SU-DHL-6 (cell line): ENCODE results near the gene COG5.

Experiments used
- H2AFZ ChIP-seq: fragments of 200-600 bp; sonication (generic); 2 replicates; pipeline ENCODE4 v1.6.1; 2014; ENCODE audit warnings: low read depth, mild to moderate bottlenecking, moderate library complexity, mixed read lengths, antibody characterized with exemption, low read length; ENCODE audit not compliant: severe bottlenecking
- H3F3A ChIP-seq: fragments of 200-600 bp; shearing (Covaris generic); 2 replicates; pipeline ENCODE4 v1.6.0; 2016; ENCODE audit warnings: antibody characterized with exemption, mild to moderate bottlenecking; ENCODE audit not compliant: insufficient read depth
- H3K27ac ChIP-seq: fragments of 200-600 bp; sonication (generic); 2 replicates; pipeline ENCODE4 v1.5.1; 2016; ENCODE audit warnings: low read depth, mild to moderate bottlenecking, low read length, moderate library complexity, mixed read lengths
- H3K27me3 ChIP-seq: fragments of 200-600 bp; sonication (generic), shearing (Covaris generic); 2 replicates; pipeline ENCODE4 v1.6.0; 2014; ENCODE audit warnings: mild to moderate bottlenecking, low read length
- H3K36me3 ChIP-seq: fragments of 200-600 bp; sonication (generic); 2 replicates; pipeline ENCODE4 v1.6.1; 2014; ENCODE audit warnings: mild to moderate bottlenecking, low read length, mixed read lengths
- H3K4me2 ChIP-seq: fragments of 300-600, 200-600 bp; shearing (Covaris generic), sonication (generic); 2 replicates; pipeline ENCODE4 v1.6.0; 2014; ENCODE audit warnings: low read length, low read depth, mild to moderate bottlenecking; ENCODE audit not compliant: poor library complexity, severe bottlenecking
- H3K4me3 ChIP-seq: fragments of 200-600 bp; sonication (generic); 2 replicates; pipeline ENCODE4 v1.5.1; 2014; ENCODE audit warnings: antibody characterized with exemption, low read length, mild to moderate bottlenecking, mixed read lengths; ENCODE audit not compliant: insufficient read depth, poor library complexity, severe bottlenecking
- H3K79me2 ChIP-seq: fragments of 200-600 bp; sonication (generic); 2 replicates; pipeline ENCODE4 v1.6.1; 2014; ENCODE audit warnings: mild to moderate bottlenecking, low read length, moderate library complexity; ENCODE audit not compliant: insufficient read depth
- H3K9ac ChIP-seq: fragments of 200-600 bp; sonication (generic); 2 replicates; pipeline ENCODE4 v1.7.0; 2014; ENCODE audit warnings: mild to moderate bottlenecking, low read length
- H3K9me2 ChIP-seq: fragments of 200-600 bp; sonication (generic); replicated peaks from 2 replicates; pipeline ENCODE4 v1.6.1; 2014; ENCODE audit warnings: low read length; ENCODE audit not compliant: insufficient read depth
- H3K9me3 ChIP-seq: fragments of 200-600 bp; sonication (generic); 2 replicates; pipeline ENCODE4 v1.6.1; 2014; ENCODE audit warnings: low read length, mixed read lengths; ENCODE audit not compliant: insufficient read depth
- H4K20me1 ChIP-seq: fragments of 200-600 bp; sonication (generic); 2 replicates; pipeline ENCODE4 v1.6.1; 2014; ENCODE audit warnings: low read depth, mild to moderate bottlenecking, antibody characterized with exemption, low read length, moderate library complexity, mixed read lengths
- EZH2phosphoT487 ChIP-seq: fragments of 200-600 bp; sonication (generic), shearing (Covaris generic); conservative IDR thresholded peaks from 2 replicates; pipeline ENCODE4 v1.6.1; 2018; ENCODE audit warnings: mild to moderate bottlenecking, antibody characterized with exemption, low read length, moderate library complexity, mixed read lengths
- TF ChIP-seq, protein P1 (sequence below): fragments of 200-600 bp; sonication (generic); IDR thresholded peaks from one replicate; pipeline ENCODE4 v1.5.1; 2017; ENCODE audit warnings: antibody characterized with exemption, mild to moderate bottlenecking, low read length, moderate library complexity; ENCODE audit not compliant: insufficient read depth, poor library complexity, severe bottlenecking

Gene COG5

DNA sequence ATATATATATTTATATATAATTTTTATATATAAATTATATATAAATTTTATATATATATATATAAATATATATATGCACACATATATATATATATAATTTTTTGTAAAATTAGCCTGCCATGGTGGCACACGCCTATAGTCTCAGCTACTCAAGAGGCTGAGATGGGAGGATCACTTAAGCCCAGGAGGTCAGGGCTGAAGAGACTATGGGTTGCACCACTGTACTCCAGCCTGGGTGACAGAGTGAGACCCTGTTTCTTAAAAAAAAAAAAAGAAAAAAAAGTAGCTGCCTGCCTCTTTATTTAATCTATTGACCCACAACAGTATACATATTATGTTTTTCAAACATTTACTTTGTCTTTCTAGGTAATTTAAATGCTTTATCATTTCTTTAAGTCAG lies 35.5 kb upstream of the COG5 start:
- Histone ChIP-seq H3F3A (peaks cover 10% of the 10 kb centered on the region; the same call in 1 of the 2 replicates), H2AFZ (no peak overlapping the region), H3K36me3 (peaks cover 25% of the 10 kb centered on the region; the same call in 1 of the 2 replicates), H3K9ac (no peak overlapping the region), H3K4me3 (no peak overlapping the region), H3K27me3 (no peaks in the 10 kb centered on the region), H3K79me2 (no peaks in the 10 kb centered on the region), H3K27ac (no peak overlapping the region), H4K20me1 (no peaks in the 10 kb centered on the region), H3K9me2 (no peaks in the 10 kb centered on the region), H3K9me3 (no peaks in the 10 kb centered on the region), H3K4me2 (no peak overlapping the region)
- TF ChIP-seq EZH2phosphoT487, result no peak
- TF ChIP-seq, protein P1, sequence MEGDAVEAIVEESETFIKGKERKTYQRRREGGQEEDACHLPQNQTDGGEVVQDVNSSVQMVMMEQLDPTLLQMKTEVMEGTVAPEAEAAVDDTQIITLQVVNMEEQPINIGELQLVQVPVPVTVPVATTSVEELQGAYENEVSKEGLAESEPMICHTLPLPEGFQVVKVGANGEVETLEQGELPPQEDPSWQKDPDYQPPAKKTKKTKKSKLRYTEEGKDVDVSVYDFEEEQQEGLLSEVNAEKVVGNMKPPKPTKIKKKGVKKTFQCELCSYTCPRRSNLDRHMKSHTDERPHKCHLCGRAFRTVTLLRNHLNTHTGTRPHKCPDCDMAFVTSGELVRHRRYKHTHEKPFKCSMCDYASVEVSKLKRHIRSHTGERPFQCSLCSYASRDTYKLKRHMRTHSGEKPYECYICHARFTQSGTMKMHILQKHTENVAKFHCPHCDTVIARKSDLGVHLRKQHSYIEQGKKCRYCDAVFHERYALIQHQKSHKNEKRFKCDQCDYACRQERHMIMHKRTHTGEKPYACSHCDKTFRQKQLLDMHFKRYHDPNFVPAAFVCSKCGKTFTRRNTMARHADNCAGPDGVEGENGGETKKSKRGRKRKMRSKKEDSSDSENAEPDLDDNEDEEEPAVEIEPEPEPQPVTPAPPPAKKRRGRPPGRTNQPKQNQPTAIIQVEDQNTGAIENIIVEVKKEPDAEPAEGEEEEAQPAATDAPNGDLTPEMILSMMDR, result no peak

DNA sequence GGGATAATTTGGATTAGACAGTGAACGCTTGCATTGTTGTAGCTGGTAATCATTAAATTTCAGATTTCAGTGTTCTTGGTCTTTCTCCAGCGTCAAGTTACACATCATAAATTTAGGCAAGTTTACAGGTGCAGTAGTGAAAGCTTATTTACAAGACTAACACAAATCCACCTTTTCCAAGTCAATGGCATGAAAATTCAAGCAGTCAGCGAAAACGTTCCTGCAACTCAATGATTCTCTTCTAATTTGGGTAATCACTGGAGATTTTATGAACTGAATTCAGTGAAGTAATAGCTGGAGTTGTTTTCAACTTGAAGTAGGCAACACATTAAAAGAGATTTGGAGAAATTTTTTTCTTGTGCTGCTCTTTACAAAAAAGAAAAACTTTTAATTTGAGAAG lies 34.2 kb upstream of the COG5 start:
- Histone ChIP-seq H3K4me2 (no peak overlapping the region), H3K27me3 (no peaks in the 10 kb centered on the region), H3K27ac (no peak overlapping the region), H3K4me3 (no peak overlapping the region), H3K36me3 (peaks cover 25% of the 10 kb centered on the region; the same call in 1 of the 2 replicates), H3K79me2 (no peaks in the 10 kb centered on the region), H3F3A (peaks cover 10% of the 10 kb centered on the region; the same call in 1 of the 2 replicates), H4K20me1 (no peaks in the 10 kb centered on the region), H3K9me3 (no peaks in the 10 kb centered on the region), H3K9me2 (no peaks in the 10 kb centered on the region), H3K9ac (no peak overlapping the region), H2AFZ (no peak overlapping the region)
- TF ChIP-seq, protein P1, result no peak

DNA sequence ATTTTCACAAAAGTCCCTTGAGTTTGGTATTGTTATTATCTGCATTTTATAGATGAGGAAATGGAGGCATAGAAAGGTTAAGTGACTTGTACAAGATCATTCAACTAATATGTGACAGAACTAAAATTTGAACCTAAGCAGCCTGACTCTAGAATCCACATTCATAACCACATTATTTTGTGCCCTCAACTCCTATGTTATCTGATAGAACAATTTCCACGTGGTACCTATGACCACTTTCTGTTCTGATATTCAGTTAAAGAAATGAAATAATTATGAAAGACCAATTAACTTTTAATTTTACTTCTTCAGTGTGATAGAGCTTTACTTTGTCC lies 33.8 kb upstream of the COG5 start:
- Histone ChIP-seq H3K9me3 (no peaks in the 10 kb centered on the region), H3K27ac (no peak overlapping the region), H3K27me3 (no peaks in the 10 kb centered on the region), H3K36me3 (peaks cover 25% of the 10 kb centered on the region; the same call in 1 of the 2 replicates), H3K79me2 (no peaks in the 10 kb centered on the region), H3K9me2 (no peaks in the 10 kb centered on the region), H4K20me1 (no peaks in the 10 kb centered on the region), H3F3A (peaks cover 10% of the 10 kb centered on the region; the same call in 1 of the 2 replicates), H2AFZ (no peak overlapping the region), H3K4me3 (no peak overlapping the region), H3K4me2 (no peak overlapping the region), H3K9ac (no peak overlapping the region)
- TF ChIP-seq, protein P1, result no peak
- TF ChIP-seq EZH2phosphoT487, result no peak
